Sigmoid colon (tissue), 7 donors: ENCODE results near the gene RFX3. TPM values are rescaled to one million over a fixed set of nuclear protein-coding genes. Genes with fewer than 3 reads are reported as not detected.

Experiments
- DNase-seq: peaks from one replicate; pipeline ENCODE4 v3.0.0-alpha.2; 2019
- H3K27ac ChIP-seq, 4 donors: fragments of 200-600 bp; sonication (generic); one replicate each; pipeline ENCODE4 v1.5.1; 2016 to 2019; ENCODE audit warnings: mild to moderate bottlenecking in 1 of 4
- H3K27me3 ChIP-seq, 3 donors: fragments of 200-600 bp; sonication (generic); one replicate each; pipeline ENCODE4 v1.5.1; 2019; ENCODE audit warnings: mild to moderate bottlenecking in 1 of 3
- H3K36me3 ChIP-seq, 4 donors: fragments of 200-600 bp; sonication (generic); one replicate each; pipeline ENCODE4 v1.5.1; 2016 to 2019
- H3K4me1 ChIP-seq, 4 donors: fragments of 200-600 bp; sonication (generic); one replicate each; pipeline ENCODE4 v1.5.1; 2017 to 2019
- H3K4me3 ChIP-seq, 4 donors: fragments of 200-600 bp; sonication (generic); one replicate each; pipeline ENCODE4 v1.5.1; 2017 to 2019; ENCODE audit warnings: mild to moderate bottlenecking in 2 of 4, moderate library complexity in 1 of 4
- H3K9me3 ChIP-seq, 4 donors: fragments of 200-600 bp in 3 of 4; sonication (generic) in 3 of 4; one replicate each; pipeline versions ENCODE4 v1.5.1 to v1.6.1; 2013 to 2019
- CTCF ChIP-seq, 4 experiments: fragments of 450-650 bp in 3 of 4; fragments of 200-600 bp in 1 of 4; IDR thresholded peaks; one replicate each; pipeline ENCODE4 v1.5.1; 2016 to 2019; ENCODE audit warnings: antibody characterized with exemption in 4 of 4, mild to moderate bottlenecking in 3 of 4, moderate library complexity in 2 of 4
- EP300 ChIP-seq, 4 donors: sonication (generic); formaldehyde crosslinking; IDR thresholded peaks; one replicate each; pipeline ENCODE4 v1.6.1; 2017; ENCODE audit warnings: antibody characterized with exemption in 4 of 4
- POLR2A ChIP-seq, 2 donors: fragments of 450-650 bp; IDR thresholded peaks; one replicate each; pipeline ENCODE4 v1.6.1; 2016; ENCODE audit warnings: antibody characterized with exemption in 2 of 2, mild to moderate bottlenecking in 2 of 2, moderate library complexity in 2 of 2
- POLR2AphosphoS5 ChIP-seq, 4 donors: sonication (generic); formaldehyde crosslinking; IDR thresholded peaks; one replicate each; pipeline ENCODE4 v1.6.1; 2017; ENCODE audit warnings: antibody characterized with exemption in 4 of 4
- WGBS, 2 donors: extraction: QIAGEN DNeasy Blood & Tissue Kit; methylation state at CpG; one replicate each; pipeline ENCODE4 v1.1.7; 2013; 5-methylcytosine and 5-hydroxymethylcytosine counted together
- intact Hi-C: fragments of 100-400 bp; cut with DNase I; formaldehyde crosslinking; loops from one replicate; pipeline ENCODE4 v1.15.1; 2023
- polyA plus RNA-seq, 3 donors: library from polyadenylated mRNA; stranded (reverse); fragments of 200-250 nt; gene quantifications; one replicate each; pipeline ENCODE4 v1.2.3, GENCODE V29; 2013
- total RNA-seq, 4 donors: library from RNA; depleted of rRNA; stranded (reverse); fragments of >200 nt; gene quantifications; one replicate each; pipeline ENCODE4 v1.1.0, GENCODE V29; 2016
- donor health status: healthy with polysubstance abuse.
- donor health status: Bipolar disorder and iron deficiency.
- donor health status: healthy.

RFX3 gene
- total and polyA plus RNA-seq, 7 donors, result 0.69 to 15.0 (median 6.4) TPM

GRCh38 chr9:3177936-3178335 is 347.9 kb downstream of the RFX3 start:
- 52 to 92% methylated on average over 1 of the region's 1 CpG for WGBS, 2 donors
- TF ChIP-seq CTCF (IDR thresholded peaks at IDR 0.05) (no peak), POLR2AphosphoS5 (IDR thresholded peaks at IDR 0.05) (peak in 1 of 4 donors; percentile 18), EP300 (IDR thresholded peaks at IDR 0.05) (no peak)

GRCh38 chr9:3177146-3177761 is 348.5 kb downstream of the RFX3 start:
- Histone ChIP-seq H3K4me3 (no peak overlapping the region), H3K27ac (peak overlapping the region in 1 of 4 donors; percentile 23), H3K4me1 (peaks cover 0 to 14% (median 10%) of the 10 kb centered on the region in 4 donors), H3K27me3 (peaks cover 0 to 13% (median 12%) of the 10 kb centered on the region in 3 donors), H3K36me3 (no peaks in the 10 kb centered on the region), H3K9me3 (no peaks in the 10 kb centered on the region)
- intact Hi-C loops, result no loop called here
- no peak for DNase-seq
- 16 to 59% methylated on average over 4 of the region's 4 CpGs for WGBS, 2 donors
- TF ChIP-seq POLR2AphosphoS5 (IDR thresholded peaks at IDR 0.05), result no peak

More at GRCh38 chr9:3177936-3178335, 347.9 kb downstream of the RFX3 start:
- Histone ChIP-seq H3K27me3 (peaks cover 0 to 13% (median 12%) of the 10 kb centered on the region in 3 donors), H3K36me3 (no peaks in the 10 kb centered on the region), H3K4me3 (no peak overlapping the region), H3K9me3 (no peaks in the 10 kb centered on the region), H3K27ac (peak overlapping the region in 1 of 4 donors; percentile 23), H3K4me1 (peaks cover 0 to 14% (median 10%) of the 10 kb centered on the region in 4 donors)
- no peak for DNase-seq
- intact Hi-C loops, result no loop called here

GRCh38 chr9:3173374-3173773 is 352.4 kb downstream of the RFX3 start:
- intact Hi-C loops, result no loop called here

GRCh38 chr9:3170819-3171218 is 355.0 kb downstream of the RFX3 start:
- no peaks in the 10 kb centered on the region for H3K4me1 ChIP-seq
- H3K9me3 ChIP-seq, result no peaks in the 10 kb centered on the region
- no peaks in the 10 kb centered on the region for H3K27me3 ChIP-seq
- H3K4me3 ChIP-seq, result no peak overlapping the region
- H3K27ac ChIP-seq, result no peak overlapping the region
- intact Hi-C loops, result no loop called here
- TF ChIP-seq EP300 (IDR thresholded peaks at IDR 0.05) (no peak), POLR2A (IDR thresholded peaks at IDR 0.05) (no peak), CTCF (IDR thresholded peaks at IDR 0.05) (no peak), POLR2AphosphoS5 (IDR thresholded peaks at IDR 0.05) (no peak)
- DNase-seq, result no peak
- no peaks in the 10 kb centered on the region for H3K36me3 ChIP-seq

More at GRCh38 chr9:3173374-3173773, 352.4 kb downstream of the RFX3 start:
- H3K27me3 ChIP-seq, result no peaks in the 10 kb centered on the region
- H3K9me3 ChIP-seq, result no peaks in the 10 kb centered on the region
- no peaks in the 10 kb centered on the region for H3K4me1 ChIP-seq
- DNase-seq, result no peak
- H3K27ac ChIP-seq, result no peak overlapping the region
- H3K4me3 ChIP-seq, result no peak overlapping the region
- no peaks in the 10 kb centered on the region for H3K36me3 ChIP-seq
- TF ChIP-seq POLR2AphosphoS5 (IDR thresholded peaks at IDR 0.05) (no peak), EP300 (IDR thresholded peaks at IDR 0.05) (no peak), CTCF (IDR thresholded peaks at IDR 0.05) (no peak), POLR2A (IDR thresholded peaks at IDR 0.05) (no peak)
- WGBS, 2 donors, result 9 to 54% methylated on average over 4 of the region's 4 CpGs
